ENCODE results near the gene NAGA.

Gene NAGA

GRCh38 chr22:42060489-42060888 is 10.1 kb downstream of the NAGA start:
- no peak overlapping the region for H3K4me3 ChIP-seq (ENCODE audit: low read depth, low read length)
- DNase-seq (ENCODE audit: low read depth): no peak
- TF ChIP-seq, protein P1, sequence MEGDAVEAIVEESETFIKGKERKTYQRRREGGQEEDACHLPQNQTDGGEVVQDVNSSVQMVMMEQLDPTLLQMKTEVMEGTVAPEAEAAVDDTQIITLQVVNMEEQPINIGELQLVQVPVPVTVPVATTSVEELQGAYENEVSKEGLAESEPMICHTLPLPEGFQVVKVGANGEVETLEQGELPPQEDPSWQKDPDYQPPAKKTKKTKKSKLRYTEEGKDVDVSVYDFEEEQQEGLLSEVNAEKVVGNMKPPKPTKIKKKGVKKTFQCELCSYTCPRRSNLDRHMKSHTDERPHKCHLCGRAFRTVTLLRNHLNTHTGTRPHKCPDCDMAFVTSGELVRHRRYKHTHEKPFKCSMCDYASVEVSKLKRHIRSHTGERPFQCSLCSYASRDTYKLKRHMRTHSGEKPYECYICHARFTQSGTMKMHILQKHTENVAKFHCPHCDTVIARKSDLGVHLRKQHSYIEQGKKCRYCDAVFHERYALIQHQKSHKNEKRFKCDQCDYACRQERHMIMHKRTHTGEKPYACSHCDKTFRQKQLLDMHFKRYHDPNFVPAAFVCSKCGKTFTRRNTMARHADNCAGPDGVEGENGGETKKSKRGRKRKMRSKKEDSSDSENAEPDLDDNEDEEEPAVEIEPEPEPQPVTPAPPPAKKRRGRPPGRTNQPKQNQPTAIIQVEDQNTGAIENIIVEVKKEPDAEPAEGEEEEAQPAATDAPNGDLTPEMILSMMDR (IDR thresholded peaks at IDR 0.05; ENCODE audit: insufficient read depth, low read depth, low read length, missing control alignments): no peak

DNA sequence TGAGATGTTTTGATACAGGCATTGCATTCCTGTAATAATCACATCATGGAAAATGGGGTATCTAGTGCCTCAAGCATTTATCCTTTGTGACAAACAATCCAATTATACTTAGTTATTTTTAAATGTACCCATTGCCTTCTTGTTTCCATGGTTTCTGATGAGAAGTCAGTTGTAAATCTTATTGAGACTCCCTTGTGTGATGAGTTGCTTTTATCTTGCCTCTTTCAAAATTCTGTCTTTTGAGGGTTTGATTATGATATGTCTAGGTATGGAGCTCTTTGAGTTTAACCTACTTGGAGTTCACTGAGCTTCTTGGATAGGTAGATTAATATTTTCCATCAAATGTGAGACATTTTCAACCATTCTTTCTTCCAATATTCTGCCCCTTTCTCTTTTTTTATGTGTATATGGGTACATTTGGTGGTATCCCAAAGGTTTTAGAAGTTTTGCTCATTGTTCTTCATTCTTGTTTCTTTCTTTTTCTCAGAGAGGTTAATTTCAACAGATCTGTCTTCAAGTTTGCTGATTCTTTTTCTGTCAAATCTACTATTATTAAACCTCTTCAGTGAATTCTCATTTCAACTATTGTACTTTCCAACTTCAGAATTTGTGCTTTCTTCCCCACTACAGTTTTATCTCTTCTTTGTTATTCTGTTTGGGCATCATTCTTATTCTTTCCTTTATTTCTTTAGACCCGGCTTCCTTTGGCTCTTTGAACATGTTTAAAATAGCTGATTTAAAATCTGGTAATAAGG is 13.7 kb downstream of the NAGA start:
- H3K4me3 ChIP-seq (ENCODE audit: low read depth, low read length): no peak overlapping the region
- no peak for DNase-seq (ENCODE audit: low read depth)
- TF ChIP-seq, protein P1 (IDR thresholded peaks at IDR 0.05; ENCODE audit: insufficient read depth, low read depth, low read length, missing control alignments): no peak

DNA sequence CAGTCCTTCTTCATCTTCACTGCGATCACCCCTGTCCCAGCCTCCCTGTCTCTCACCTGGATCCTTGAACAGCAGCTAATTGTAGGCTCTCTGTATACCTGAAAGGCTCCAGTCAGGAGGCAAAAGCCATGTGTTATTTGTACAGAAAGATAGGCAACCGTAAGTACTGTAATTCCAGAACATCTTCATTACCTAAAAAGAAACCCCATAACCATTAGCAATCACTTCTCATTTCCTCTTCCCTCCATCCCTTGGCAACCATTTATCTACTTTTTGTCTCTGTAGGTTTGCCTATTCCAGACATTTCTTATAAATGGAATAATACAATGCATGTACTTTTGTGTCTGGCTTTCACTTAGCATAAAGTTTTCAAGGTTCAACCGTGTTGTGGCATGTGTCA is 17.8 kb downstream of the NAGA start:
- TF ChIP-seq, protein P1 (IDR thresholded peaks at IDR 0.05; ENCODE audit: insufficient read depth, low read depth, low read length, missing control alignments): no peak
- H3K4me3 ChIP-seq (ENCODE audit: low read depth, low read length): no peak overlapping the region
- no peak for DNase-seq (ENCODE audit: low read depth)

GRCh38 chr22:42050641-42051180 is 19.9 kb downstream of the NAGA start:
- no peak overlapping the region for H3K4me3 ChIP-seq (ENCODE audit: low read depth, low read length)
- TF ChIP-seq, protein P1 (IDR thresholded peaks at IDR 0.05; ENCODE audit: insufficient read depth, low read depth, low read length, missing control alignments): no peak
- DNase-seq (ENCODE audit: low read depth): no peak

DNA sequence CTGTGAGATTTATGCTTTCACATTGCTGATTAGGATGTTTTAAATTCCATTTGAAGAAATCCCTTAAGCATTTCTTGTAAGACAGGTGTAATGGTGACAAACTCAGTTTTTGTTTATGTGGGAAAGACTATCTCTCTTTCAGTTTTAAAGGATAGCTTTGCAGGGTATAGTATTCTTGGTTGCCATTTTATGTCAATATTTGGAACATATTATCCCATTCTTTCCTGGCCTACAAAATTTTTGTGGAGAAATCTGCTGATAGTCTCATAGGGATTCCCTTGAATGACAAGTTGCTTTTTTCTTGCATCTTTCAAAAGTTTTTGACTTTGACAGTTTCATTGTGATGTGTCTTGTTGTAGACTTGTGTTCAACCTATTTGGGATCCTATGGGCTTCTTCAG is 28.8 kb downstream of the NAGA start:
- H3K4me3 ChIP-seq (ENCODE audit: low read depth, low read length): no peak overlapping the region
- TF ChIP-seq, protein P1 (IDR thresholded peaks at IDR 0.05; ENCODE audit: insufficient read depth, low read depth, low read length, missing control alignments): no peak
- DNase-seq (ENCODE audit: low read depth): no peak

GRCh38 chr22:42039271-42039670 is 31.3 kb downstream of the NAGA start:
- TF ChIP-seq, protein P1 (IDR thresholded peaks at IDR 0.05; ENCODE audit: insufficient read depth, low read depth, low read length, missing control alignments): no peak
- DNase-seq (ENCODE audit: low read depth): no peak
- no peak overlapping the region for H3K4me3 ChIP-seq (ENCODE audit: low read depth, low read length)

DNA sequence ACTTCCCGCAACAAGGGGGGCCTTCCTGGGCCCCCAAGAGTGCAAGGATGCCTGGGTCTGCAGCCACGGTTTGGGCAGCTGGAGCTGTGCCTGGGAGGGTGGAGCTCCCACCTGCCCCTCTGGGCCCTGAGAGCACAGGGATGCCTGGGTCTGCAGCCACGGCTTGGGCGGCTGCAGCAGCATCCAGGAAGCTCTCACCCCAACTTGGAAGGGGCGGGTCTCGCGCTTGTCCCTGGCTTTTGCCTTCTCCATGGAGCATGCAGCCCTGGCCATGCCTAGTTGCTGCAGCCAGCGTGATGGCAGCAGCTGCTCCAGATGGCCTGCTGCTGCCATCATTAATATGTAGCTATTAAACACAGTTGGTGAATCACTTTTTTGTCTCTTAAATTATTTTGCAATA is 35.4 kb downstream of the NAGA start:
- H3K4me3 ChIP-seq (ENCODE audit: low read depth, low read length): no peak overlapping the region
- no peak for DNase-seq (ENCODE audit: low read depth)
- TF ChIP-seq, protein P1 (IDR thresholded peaks at IDR 0.05; ENCODE audit: insufficient read depth, low read depth, low read length, missing control alignments): no peak
